Upper lobe of left lung (tissue), 6 donors: ENCODE measurements around the gene CAPN2. TPM values are rescaled to one million over a fixed set of nuclear protein-coding genes. Genes with fewer than 3 reads are reported as not detected.

ENCODE experiments used
- ATAC-seq, 2 donors: fragments of 200-7000 bp; cut with Tn5 transposase; one replicate each; pipeline ENCODE4 v1.9.1; 2022; ENCODE audit warnings: mild to moderate bottlenecking in 2 of 2, moderate library complexity in 2 of 2; ENCODE audit not compliant: low FRiP score in 2 of 2
- DNase-seq, 2 donors: peaks; one replicate each; pipeline ENCODE4 v3.0.0-alpha.2; 2019 to 2020
- H3K27ac ChIP-seq, 4 donors: fragments of 200-600 bp; sonication (generic); one replicate each; pipeline ENCODE4 v1.5.1; 2016 to 2019
- H3K27me3 ChIP-seq, 4 donors: fragments of 200-600 bp; sonication (generic); one replicate each; pipeline ENCODE4 v1.5.1; 2017 to 2019
- H3K36me3 ChIP-seq, 4 donors: fragments of 200-600 bp; sonication (generic); one replicate each; pipeline ENCODE4 v1.5.1; 2016 to 2019
- H3K4me1 ChIP-seq, 4 donors: fragments of 200-600 bp; sonication (generic); one replicate each; pipeline ENCODE4 v1.5.1; 2018 to 2019
- H3K4me3 ChIP-seq, 4 donors: fragments of 200-600 bp; sonication (generic); one replicate each; pipeline ENCODE4 v1.5.1; 2017 to 2019; ENCODE audit warnings: mild to moderate bottlenecking in 2 of 4, moderate library complexity in 1 of 4
- H3K9me3 ChIP-seq, 4 donors: fragments of 200-600 bp; sonication (generic); one replicate each; pipeline ENCODE4 v1.5.1; 2018 to 2019
- CTCF ChIP-seq, 6 experiments: fragments of 450-650 bp in 4 of 6; fragments of 200-600 bp in 2 of 6; sonication (generic) in 2 of 6; IDR thresholded peaks; one replicate each; pipeline ENCODE4 v1.5.1; 2016 to 2019; ENCODE audit warnings: antibody characterized with exemption in 6 of 6
- EP300 ChIP-seq, 4 donors: sonication (generic); formaldehyde crosslinking; IDR thresholded peaks; one replicate each; pipeline ENCODE4 v1.5.1; 2017; ENCODE audit warnings: antibody characterized with exemption in 4 of 4, control low read depth in 2 of 4
- POLR2A ChIP-seq, 4 donors: fragments of 450-650 bp; IDR thresholded peaks; one replicate each; pipeline ENCODE4 v1.5.1; 2016 to 2017; ENCODE audit warnings: antibody characterized with exemption in 4 of 4, mild to moderate bottlenecking in 2 of 4
- POLR2AphosphoS5 ChIP-seq, 2 donors: sonication (generic); formaldehyde crosslinking; IDR thresholded peaks; one replicate each; pipeline ENCODE4 v1.5.1; 2017; ENCODE audit warnings: antibody characterized with exemption in 2 of 2
- WGBS, 2 donors: methylation state at CpG; one replicate each; pipeline ENCODE4 v1.1.5; 2017 to 2018; 5-methylcytosine and 5-hydroxymethylcytosine counted together
- total RNA-seq, 6 donors: library from RNA; depleted of rRNA in 4 of 6; stranded (reverse); fragments of >200 nt in 4 of 6; gene quantifications; one replicate each; pipeline versions ENCODE4 v1.1.0 to v1.2.1, GENCODE V29; 2016 to 2021
- donor health status: DM: no; HTN: no; CAD: no; lungs with moderate emphysema.
- donor health status: DM: no; HTN: yes; CAD: no; lungs with severe emphysema.

Gene CAPN2
- total RNA-seq, 6 donors from 2014 or later: 271 to 1,436 (median 427) TPM

GRCh38 chr1:223712850-223713474 is 623 bp downstream of the CAPN2 start:
- Histone ChIP-seq H3K4me1 (peaks cover 44 to 72% (median 62%) of the 10 kb centered on the region in 4 donors), H3K4me3 (peak overlapping the region; percentile 38 to 94 (median 88)), H3K27me3 (no peaks in the 10 kb centered on the region), H3K36me3 (peaks cover 0 to 10% (median 6%) of the 10 kb centered on the region in 4 donors), H3K9me3 (no peaks in the 10 kb centered on the region), H3K27ac (peak overlapping the region; percentile 94 to 99 (median 98))
- 6 to 9% methylated on average over 10 to 15 of the region's 40 CpGs for WGBS, 2 donors
- DNase-seq: peak in 1 of 2 donors; percentile 91
- peak; percentile 35 to 69 for ATAC-seq
- TF ChIP-seq POLR2AphosphoS5 (IDR thresholded peaks at IDR 0.05) (no peak), POLR2A (IDR thresholded peaks at IDR 0.05) (no peak), EP300 (IDR thresholded peaks at IDR 0.05) (no peak), CTCF (IDR thresholded peaks at IDR 0.05) (no peak)

- DNase-seq (no peak), ATAC-seq (no peak)
- Histone ChIP-seq H3K27me3 (no peaks in the 10 kb centered on the region), H3K9me3 (no peaks in the 10 kb centered on the region), H3K27ac (peak overlapping the region; percentile 94 to 99 (median 98)), H3K4me1 (peaks cover 39 to 68% (median 58%) of the 10 kb centered on the region in 4 donors), H3K4me3 (peak overlapping the region; percentile 38 to 94 (median 88)), H3K36me3 (peaks cover 0 to 18% (median 11%) of the 10 kb centered on the region in 4 donors)
- peak in 2 of 4 donors; percentile 13 to 24 for TF ChIP-seq POLR2A (IDR thresholded peaks at IDR 0.05)
- no peak for TF ChIP-seq POLR2AphosphoS5 (IDR thresholded peaks at IDR 0.05)
- WGBS, 2 donors: 27 to 31% methylated on average over 7 of the region's 7 CpGs
Measured at GRCh38 chr1:223713546-223714420, 1.4 kb downstream of the CAPN2 start.

DNA sequence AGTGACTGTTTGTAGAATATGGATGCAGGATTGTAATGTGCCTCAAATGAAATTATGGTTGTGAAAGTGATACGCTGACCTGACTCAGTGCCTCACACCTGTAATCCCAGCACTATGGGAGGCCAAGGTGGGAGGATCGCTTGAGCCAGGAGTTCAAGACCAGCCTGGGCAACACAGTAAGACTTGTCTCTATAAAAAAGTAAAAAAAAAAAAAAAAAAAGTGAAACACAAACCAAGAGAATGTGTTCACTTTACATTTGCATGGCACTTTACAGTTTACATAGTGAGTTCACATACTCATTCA is 2.0 kb downstream of the CAPN2 start:
- ATAC-seq: no peak
- Histone ChIP-seq H3K4me3 (peak overlapping the region in 3 of 4 donors; percentile 81 to 94 (median 94)), H3K4me1 (peaks cover 44 to 70% (median 58%) of the 10 kb centered on the region in 4 donors), H3K27ac (peak overlapping the region; percentile 94 to 99 (median 98)), H3K36me3 (peaks cover 5 to 24% (median 17%) of the 10 kb centered on the region in 4 donors), H3K27me3 (no peaks in the 10 kb centered on the region), H3K9me3 (no peaks in the 10 kb centered on the region)
- 80 to 89% methylated on average over 2 of the region's 2 CpGs for WGBS, 2 donors
- TF ChIP-seq CTCF (IDR thresholded peaks at IDR 0.05) (no peak), POLR2A (IDR thresholded peaks at IDR 0.05) (no peak), POLR2AphosphoS5 (IDR thresholded peaks at IDR 0.05) (no peak), EP300 (IDR thresholded peaks at IDR 0.05) (no peak)
- DNase-seq: no peak

GRCh38 chr1:223714849-223715603 is 2.7 kb downstream of the CAPN2 start:
- ATAC-seq: peak in 1 of 2 donors; percentile 13
- Histone ChIP-seq H3K4me3 (peak overlapping the region in 2 of 4 donors; percentile 94), H3K4me1 (peaks cover 44 to 77% (median 62%) of the 10 kb centered on the region in 4 donors)

More at GRCh38 chr1:223714849-223715603, 2.7 kb downstream of the CAPN2 start:
- no peaks in the 10 kb centered on the region for H3K27me3 ChIP-seq
- peaks cover 7 to 30% (median 22%) of the 10 kb centered on the region in 4 donors for H3K36me3 ChIP-seq
- TF ChIP-seq POLR2AphosphoS5 (IDR thresholded peaks at IDR 0.05): peak in 1 of 2 donors; percentile 8
- no peak for TF ChIP-seq CTCF (IDR thresholded peaks at IDR 0.05)
- H3K9me3 ChIP-seq: no peaks in the 10 kb centered on the region
- H3K27ac ChIP-seq: peak overlapping the region; percentile 78 to 99 (median 98)
- WGBS, 2 donors: 47 to 57% methylated on average over 9 of the region's 9 CpGs
- peak in 1 of 2 donors; percentile 83 for DNase-seq
